WTC11 (cell line): ENCODE data around the gene VPS18. TPM values are rescaled to one million over a fixed set of nuclear protein-coding genes. Genes with fewer than 3 reads are reported as not detected.

Experiments
- ATAC-seq: fragments of 200-7000 bp; cut with Tn5 transposase; 2 replicates; pipeline ENCODE4 v1.10.0; 2021; ENCODE audit warnings: mild to moderate bottlenecking, moderate library complexity
- CTCF ChIA-PET: fragments of 300-600 bp; sonication (Branson Sonifier 250); formaldehyde crosslinking; loops from one replicate; lab custom pipeline; 2021; ENCODE audit warnings: antibody characterized with exemption; lab: Charles Lee
- POLR2A ChIA-PET: fragments of 350-600 bp; sonication (Branson Sonifier 250); formaldehyde crosslinking; loops from one replicate; lab custom pipeline; 2021; ENCODE audit warnings: antibody characterized with exemption; lab: Charles Lee
- DNase-seq: peaks from one replicate; pipeline ENCODE4 v3.0.0; 2021; ENCODE audit warnings: low spot score
- H3K27ac Mint-ChIP-seq: 2 replicates; pipeline ENCODE4 v1.8.0; 2021; ENCODE audit warnings: mixed read lengths
- H3K27me3 Mint-ChIP-seq: 2 replicates; pipeline ENCODE4 v1.8.0; 2021; ENCODE audit warnings: low read depth, mild to moderate bottlenecking, moderate library complexity, mixed read lengths
- H3K36me3 Mint-ChIP-seq: 2 replicates; pipeline ENCODE4 v1.8.0; 2021; ENCODE audit warnings: mixed read lengths
- H3K4me1 Mint-ChIP-seq: 2 replicates; pipeline ENCODE4 v1.8.0; 2022; ENCODE audit warnings: mixed read lengths
- H3K4me3 Mint-ChIP-seq: 2 replicates; pipeline ENCODE4 v1.8.0; 2021; ENCODE audit warnings: mild to moderate bottlenecking, moderate library complexity, mixed read lengths
- H3K9me3 Mint-ChIP-seq: 2 replicates; pipeline ENCODE4 v1.8.0; 2021; ENCODE audit warnings: mixed read lengths
- CREB1 ChIP-seq: sonication (generic); formaldehyde crosslinking; IDR thresholded peaks from 2 replicates; pipeline ENCODE4 v1.8.0; 2023; ENCODE audit warnings: mild to moderate bottlenecking, missing genetic modification reagents
- ERG ChIP-seq: fragments of 250-450 bp; sonication (Bioruptor Pico); IDR thresholded peaks from 2 replicates; pipeline ENCODE4 v1.8.0; 2021; ENCODE audit warnings: mild to moderate bottlenecking
- FOXK1 ChIP-seq: sonication (generic); formaldehyde crosslinking; IDR thresholded peaks from 2 replicates; pipeline ENCODE4 v1.8.0; 2022; ENCODE audit warnings: mild to moderate bottlenecking, moderate library complexity, missing genetic modification reagents
- FOXP1 ChIP-seq: sonication (generic); formaldehyde crosslinking; IDR thresholded peaks from 2 replicates; pipeline ENCODE4 v1.8.0; 2022; ENCODE audit warnings: missing genetic modification reagents, mild to moderate bottlenecking, moderate library complexity, borderline replicate concordance
- FOXP4 ChIP-seq: sonication (generic); formaldehyde crosslinking; IDR thresholded peaks from 2 replicates; pipeline ENCODE4 v1.8.0; 2022; ENCODE audit warnings: mild to moderate bottlenecking, missing genetic modification reagents
- JUN ChIP-seq: sonication (generic); formaldehyde crosslinking; IDR thresholded peaks from 2 replicates; pipeline ENCODE4 v1.8.0; 2023; ENCODE audit warnings: mild to moderate bottlenecking, missing genetic modification reagents
- MXD4 ChIP-seq: fragments of 250-450 bp; sonication (Bioruptor Pico); IDR thresholded peaks from 2 replicates; pipeline ENCODE4 v1.8.0; 2021; ENCODE audit warnings: mild to moderate bottlenecking, moderate library complexity, borderline replicate concordance
- NR1H2 ChIP-seq: sonication (generic); formaldehyde crosslinking; IDR thresholded peaks from 2 replicates; pipeline ENCODE4 v1.9.0; 2021; ENCODE audit warnings: mild to moderate bottlenecking, moderate library complexity, missing genetic modification reagents
- PREB ChIP-seq: sonication (generic); formaldehyde crosslinking; IDR thresholded peaks from 2 replicates; pipeline ENCODE4 v1.8.1; 2022; ENCODE audit warnings: mild to moderate bottlenecking, missing genetic modification reagents, moderate library complexity, borderline replicate concordance
- ZBTB21 ChIP-seq: sonication (generic); formaldehyde crosslinking; IDR thresholded peaks from 2 replicates; pipeline ENCODE4 v1.8.1; 2023; ENCODE audit warnings: mild to moderate bottlenecking, missing genetic modification reagents, borderline replicate concordance
- ZNF121 ChIP-seq: sonication (generic); formaldehyde crosslinking; IDR thresholded peaks from 2 replicates; pipeline ENCODE4 v1.8.0; 2023; ENCODE audit warnings: missing genetic modification reagents
- ZNF317 ChIP-seq: sonication (generic); formaldehyde crosslinking; IDR thresholded peaks from 2 replicates; pipeline ENCODE4 v1.8.1; 2023; ENCODE audit warnings: low read depth, mild to moderate bottlenecking, moderate library complexity, missing genetic modification reagents, borderline replicate concordance
- ZNF423 ChIP-seq: fragments of 250-450 bp; sonication (Bioruptor Pico); IDR thresholded peaks from 2 replicates; pipeline ENCODE4 v2.1.2; 2022; ENCODE audit warnings: mild to moderate bottlenecking, moderate library complexity
- total RNA-seq: library from RNA; stranded (reverse); gene quantifications from 3 replicates; pipeline ENCODE4 v1.2.3, GENCODE V29; 2021
- TF ChIP-seq, protein P1 (sequence below): fragments of 250-450 bp; sonication (Bioruptor Pico); IDR thresholded peaks from 2 replicates; pipeline ENCODE4 v2.1.2; 2022; ENCODE audit warnings: mild to moderate bottlenecking, moderate library complexity
- TF ChIP-seq, protein P2 (sequence below): fragments of 200-600 bp; IDR thresholded peaks from 2 replicates; pipeline ENCODE4 v1.8.0; 2022; ENCODE audit warnings: antibody characterized with exemption
- TF ChIP-seq, protein P3 (sequence below): fragments of 250-450 bp; sonication (Bioruptor Pico); IDR thresholded peaks from 2 replicates; pipeline ENCODE4 v1.9.0; 2021; ENCODE audit warnings: mild to moderate bottlenecking, borderline replicate concordance

The VPS18 gene
- total RNA-seq, 1 experiment from 2014 or later = 27.3 TPM

DNA sequence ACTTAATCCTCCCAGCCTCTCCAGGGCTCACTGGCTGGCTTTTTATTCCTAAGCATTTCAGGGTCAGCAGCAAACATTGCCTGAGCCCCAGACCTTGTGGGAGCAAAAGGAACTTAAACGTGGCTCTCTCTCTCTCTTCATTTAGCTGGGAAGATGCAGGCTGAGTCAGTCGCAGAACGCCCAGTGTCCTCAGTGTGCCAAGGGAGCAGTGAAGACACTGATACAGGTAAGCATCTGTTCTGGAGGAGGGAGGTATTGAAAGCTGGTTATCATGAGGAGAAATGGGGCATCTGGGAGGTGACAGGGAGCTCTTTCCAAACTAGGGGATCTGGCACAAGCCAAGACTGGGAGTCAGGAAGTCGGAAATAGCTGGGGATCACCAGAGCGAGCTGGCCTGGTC is 24.6 kb upstream of the VPS18 start (continued):
- TF ChIP-seq FOXP1 (CRISPR knock-in tag) = no peak
- TF ChIP-seq, protein P1, sequence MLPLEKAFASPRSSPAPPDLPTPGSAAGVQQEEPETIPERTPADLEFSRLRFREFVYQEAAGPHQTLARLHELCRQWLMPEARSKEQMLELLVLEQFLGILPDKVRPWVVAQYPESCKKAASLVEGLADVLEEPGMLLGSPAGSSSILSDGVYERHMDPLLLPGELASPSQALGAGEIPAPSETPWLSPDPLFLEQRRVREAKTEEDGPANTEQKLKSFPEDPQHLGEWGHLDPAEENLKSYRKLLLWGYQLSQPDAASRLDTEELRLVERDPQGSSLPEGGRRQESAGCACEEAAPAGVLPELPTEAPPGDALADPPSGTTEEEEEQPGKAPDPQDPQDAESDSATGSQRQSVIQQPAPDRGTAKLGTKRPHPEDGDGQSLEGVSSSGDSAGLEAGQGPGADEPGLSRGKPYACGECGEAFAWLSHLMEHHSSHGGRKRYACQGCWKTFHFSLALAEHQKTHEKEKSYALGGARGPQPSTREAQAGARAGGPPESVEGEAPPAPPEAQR (CRISPR knock-in tag) = no peak

DNA sequence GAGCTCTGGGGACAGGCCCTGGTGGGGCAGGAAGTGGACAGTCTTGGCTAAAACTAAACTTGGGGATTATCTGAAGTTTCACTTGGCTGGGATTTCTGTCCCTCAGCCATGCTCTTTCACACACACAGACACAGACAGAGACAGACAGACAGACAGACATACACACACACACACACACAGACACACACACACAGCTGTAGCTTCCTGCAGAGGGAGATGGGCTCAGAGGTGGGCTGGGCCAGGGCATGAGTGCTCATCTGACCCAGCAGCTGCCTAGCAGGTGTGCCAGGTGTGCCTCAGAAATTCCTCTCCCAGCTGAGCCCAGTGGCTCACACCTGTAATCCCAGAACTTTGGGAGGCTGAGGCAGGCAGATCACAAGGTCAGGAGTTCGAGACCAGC is 23.5 kb upstream of the VPS18 start:
- ChIA-PET CTCF (interaction anchor here (0.6 to 11.6 kb wide), 5 partner anchors 20 to 107 kb away, joined by 3 to 115 read pairs (median 20); partner anchors contain the start of genes GCHFR and VPS18), POLR2A (interaction anchor here (0.5 to 1.8 kb wide), 2 partner anchors 24 to 124 kb away, joined by 5 to 7 read pairs; partner anchors contain the start of gene VPS18)
- Mint-ChIP-seq H3K4me3 (no peak overlapping the region), H3K9me3 (no peaks in the 10 kb centered on the region), H3K36me3 (no peaks in the 10 kb centered on the region), H3K27me3 (peaks cover 4% of the 10 kb centered on the region; the same call in 1 of the 2 replicates), H3K4me1 (peaks cover 28% of the 10 kb centered on the region), H3K27ac (no peak overlapping the region)
- TF ChIP-seq ZNF121 (CRISPR knock-in tag) = no peak
- TF ChIP-seq, protein P2, sequence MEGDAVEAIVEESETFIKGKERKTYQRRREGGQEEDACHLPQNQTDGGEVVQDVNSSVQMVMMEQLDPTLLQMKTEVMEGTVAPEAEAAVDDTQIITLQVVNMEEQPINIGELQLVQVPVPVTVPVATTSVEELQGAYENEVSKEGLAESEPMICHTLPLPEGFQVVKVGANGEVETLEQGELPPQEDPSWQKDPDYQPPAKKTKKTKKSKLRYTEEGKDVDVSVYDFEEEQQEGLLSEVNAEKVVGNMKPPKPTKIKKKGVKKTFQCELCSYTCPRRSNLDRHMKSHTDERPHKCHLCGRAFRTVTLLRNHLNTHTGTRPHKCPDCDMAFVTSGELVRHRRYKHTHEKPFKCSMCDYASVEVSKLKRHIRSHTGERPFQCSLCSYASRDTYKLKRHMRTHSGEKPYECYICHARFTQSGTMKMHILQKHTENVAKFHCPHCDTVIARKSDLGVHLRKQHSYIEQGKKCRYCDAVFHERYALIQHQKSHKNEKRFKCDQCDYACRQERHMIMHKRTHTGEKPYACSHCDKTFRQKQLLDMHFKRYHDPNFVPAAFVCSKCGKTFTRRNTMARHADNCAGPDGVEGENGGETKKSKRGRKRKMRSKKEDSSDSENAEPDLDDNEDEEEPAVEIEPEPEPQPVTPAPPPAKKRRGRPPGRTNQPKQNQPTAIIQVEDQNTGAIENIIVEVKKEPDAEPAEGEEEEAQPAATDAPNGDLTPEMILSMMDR = no peak
- no peak for TF ChIP-seq FOXP4 (CRISPR knock-in tag)
- TF ChIP-seq NR1H2 = no peak
- ATAC-seq (no peak), DNase-seq (no peak)

DNA sequence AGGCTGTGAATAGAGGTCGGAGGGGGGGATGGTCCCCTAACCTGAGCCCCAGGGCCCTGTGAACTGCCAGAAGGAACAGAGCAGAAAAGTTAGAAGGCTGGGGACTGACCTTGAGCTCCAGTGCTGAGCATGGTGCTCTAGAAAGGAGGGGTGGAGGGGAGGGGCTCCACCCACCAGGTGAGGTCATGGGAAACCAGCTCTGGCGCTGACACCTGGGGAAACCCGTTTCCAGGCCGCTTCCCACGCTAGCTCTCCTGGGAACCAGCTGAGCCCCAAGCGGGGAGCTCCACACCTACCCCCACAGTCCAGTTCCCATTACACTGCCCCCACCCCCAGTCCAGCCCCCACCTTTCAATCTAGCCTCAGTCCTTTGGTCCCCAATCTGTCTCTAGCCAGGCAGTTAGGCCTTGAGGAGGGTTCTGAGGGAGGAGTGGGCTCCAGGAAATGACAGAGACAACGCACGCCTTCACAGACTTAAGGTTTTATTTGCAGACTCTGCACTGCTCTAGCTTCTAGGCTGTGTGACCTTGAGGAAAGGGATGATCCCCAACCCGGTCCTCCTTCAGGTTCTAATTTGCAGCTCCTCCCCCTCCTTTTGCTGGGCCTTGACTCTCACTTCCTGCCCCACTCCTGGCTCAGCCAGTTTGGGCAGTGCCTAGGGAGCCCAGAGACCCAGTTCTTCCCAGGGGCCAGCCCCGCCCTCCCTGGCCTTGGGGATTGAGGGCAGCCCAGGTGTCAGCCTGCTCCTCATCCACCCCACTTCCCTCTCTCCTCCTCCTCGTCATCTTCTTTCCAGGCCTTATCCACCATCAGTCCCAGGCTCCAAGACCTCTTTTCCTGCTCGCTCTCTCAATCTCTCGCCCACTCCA is 22.3 kb upstream of the VPS18 start:
- ChIA-PET CTCF (interaction anchor here (0.7 to 11.6 kb wide), 9 partner anchors 10 to 125 kb away, joined by 3 to 115 read pairs (median 4); partner anchors contain the start of genes SPINT1 and VPS18), POLR2A (interaction anchor here (0.9 to 4.2 kb wide), 5 partner anchors 13 to 108 kb away, joined by 3 to 39 read pairs (median 4); partner anchors contain the start of genes CHAC1, GCHFR and VPS18)
- DNase-seq (peak; percentile 73), ATAC-seq (peak; percentile 33)
- Mint-ChIP-seq H3K36me3 (no peaks in the 10 kb centered on the region), H3K27me3 (peaks cover 4% of the 10 kb centered on the region; the same call in 1 of the 2 replicates), H3K4me1 (peaks cover 32% of the 10 kb centered on the region), H3K4me3 (peak overlapping the region; percentile 50), H3K27ac (peak overlapping the region; percentile 47), H3K9me3 (no peaks in the 10 kb centered on the region)
- TF ChIP-seq ERG (no peak), FOXK1 (CRISPR knock-in tag) (no peak), PREB (CRISPR knock-in tag) (no peak), ZNF423 (CRISPR knock-in tag) (no peak), MXD4 (no peak), ZBTB21 (no peak), ZNF121 (CRISPR knock-in tag) (no peak), ZNF317 (CRISPR knock-in tag) (no peak), JUN (CRISPR knock-in tag) (no peak), CREB1 (CRISPR knock-in tag) (no peak)
- TF ChIP-seq, protein P1 (CRISPR knock-in tag) = no peak
- TF ChIP-seq, protein P3, sequence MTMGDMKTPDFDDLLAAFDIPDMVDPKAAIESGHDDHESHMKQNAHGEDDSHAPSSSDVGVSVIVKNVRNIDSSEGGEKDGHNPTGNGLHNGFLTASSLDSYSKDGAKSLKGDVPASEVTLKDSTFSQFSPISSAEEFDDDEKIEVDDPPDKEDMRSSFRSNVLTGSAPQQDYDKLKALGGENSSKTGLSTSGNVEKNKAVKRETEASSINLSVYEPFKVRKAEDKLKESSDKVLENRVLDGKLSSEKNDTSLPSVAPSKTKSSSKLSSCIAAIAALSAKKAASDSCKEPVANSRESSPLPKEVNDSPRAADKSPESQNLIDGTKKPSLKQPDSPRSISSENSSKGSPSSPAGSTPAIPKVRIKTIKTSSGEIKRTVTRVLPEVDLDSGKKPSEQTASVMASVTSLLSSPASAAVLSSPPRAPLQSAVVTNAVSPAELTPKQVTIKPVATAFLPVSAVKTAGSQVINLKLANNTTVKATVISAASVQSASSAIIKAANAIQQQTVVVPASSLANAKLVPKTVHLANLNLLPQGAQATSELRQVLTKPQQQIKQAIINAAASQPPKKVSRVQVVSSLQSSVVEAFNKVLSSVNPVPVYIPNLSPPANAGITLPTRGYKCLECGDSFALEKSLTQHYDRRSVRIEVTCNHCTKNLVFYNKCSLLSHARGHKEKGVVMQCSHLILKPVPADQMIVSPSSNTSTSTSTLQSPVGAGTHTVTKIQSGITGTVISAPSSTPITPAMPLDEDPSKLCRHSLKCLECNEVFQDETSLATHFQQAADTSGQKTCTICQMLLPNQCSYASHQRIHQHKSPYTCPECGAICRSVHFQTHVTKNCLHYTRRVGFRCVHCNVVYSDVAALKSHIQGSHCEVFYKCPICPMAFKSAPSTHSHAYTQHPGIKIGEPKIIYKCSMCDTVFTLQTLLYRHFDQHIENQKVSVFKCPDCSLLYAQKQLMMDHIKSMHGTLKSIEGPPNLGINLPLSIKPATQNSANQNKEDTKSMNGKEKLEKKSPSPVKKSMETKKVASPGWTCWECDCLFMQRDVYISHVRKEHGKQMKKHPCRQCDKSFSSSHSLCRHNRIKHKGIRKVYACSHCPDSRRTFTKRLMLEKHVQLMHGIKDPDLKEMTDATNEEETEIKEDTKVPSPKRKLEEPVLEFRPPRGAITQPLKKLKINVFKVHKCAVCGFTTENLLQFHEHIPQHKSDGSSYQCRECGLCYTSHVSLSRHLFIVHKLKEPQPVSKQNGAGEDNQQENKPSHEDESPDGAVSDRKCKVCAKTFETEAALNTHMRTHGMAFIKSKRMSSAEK (CRISPR knock-in tag) = no peak
